CD4-positive, alpha-beta T cell treated with Interleukin-12 subunit alpha and Interleukin-12 subunit beta, for 1 hour (primary cell): ENCODE measurements around the gene PPP6R1.

Experiments
- DNase-seq: peaks from one replicate; pipeline ENCODE4 v3.0.0-alpha.2; 2020

Gene PPP6R1

GRCh38 chr19:55258828-55259539 is at the start of gene PPP6R1:
Gene PPP6R1 (minus strand): TSS chr19:55259017. CDS start chr19:55247103, 11,914 bp downstream.
- peak; percentile 96 for DNase-seq

GRCh38 chr19:55308281-55308680 is 49.5 kb upstream of the PPP6R1 start:
- DNase-seq: no peak

GRCh38 chr19:55306712-55307111 is 47.9 kb upstream of the PPP6R1 start:
- DNase-seq: no peak

- no peak for DNase-seq
These were observed 47.3 kb upstream of the PPP6R1 start for GRCh38 chr19:55305983-55306562.

- peak; percentile 66 for DNase-seq
These were observed 46.7 kb upstream of the PPP6R1 start for GRCh38 chr19:55305491-55305890.

- DNase-seq: no peak
These were observed 46.2 kb upstream of the PPP6R1 start for GRCh38 chr19:55304980-55305379.

GRCh38 chr19:55304279-55304978 is 45.6 kb upstream of the PPP6R1 start:
- DNase-seq: peak; percentile 30

GRCh38 chr19:55303477-55303876 is 44.7 kb upstream of the PPP6R1 start:
- no peak for DNase-seq

GRCh38 chr19:55302318-55302703 is 43.5 kb upstream of the PPP6R1 start:
- DNase-seq: no peak

- peak; percentile 93 for DNase-seq
These were observed 42.9 kb upstream of the PPP6R1 start for GRCh38 chr19:55301459-55302317.

GRCh38 chr19:55300886-55301458 is 42.2 kb upstream of the PPP6R1 start:
- no peak for DNase-seq

GRCh38 chr19:55299991-55300390 is 41.2 kb upstream of the PPP6R1 start:
- no peak for DNase-seq

- no peak for DNase-seq
These were observed 38.5 kb upstream of the PPP6R1 start for GRCh38 chr19:55297267-55297666.

- no peak for DNase-seq
These were observed 30.4 kb upstream of the PPP6R1 start for GRCh38 chr19:55289117-55289796.

GRCh38 chr19:55287361-55288079 is 28.7 kb upstream of the PPP6R1 start:
- no peak for DNase-seq

GRCh38 chr19:55285229-55285890 is 26.5 kb upstream of the PPP6R1 start:
- DNase-seq: no peak

- DNase-seq: no peak
These were observed 25.7 kb upstream of the PPP6R1 start for GRCh38 chr19:55284405-55285058.

GRCh38 chr19:55283548-55284377 is 24.9 kb upstream of the PPP6R1 start, which contains the start of gene BRSK1:
Gene BRSK1 (plus strand): TSS chr19:55283997. CDS start chr19:55284443, 446 bp downstream.
- peak; percentile 71 for DNase-seq
